Measurements from ENCODE around the gene GPR26.

Gene GPR26

GRCh38 chr10:123645615-123646014 lies 20.5 kb upstream of the GPR26 start:
- no peaks in the 10 kb centered on the region for H3K36me3 ChIP-seq (ENCODE audit: control insufficient read depth in 2 of 2, insufficient read depth in 2 of 2, low read length in 2 of 2)
- H3K9me3 ChIP-seq (ENCODE audit: control insufficient read depth in 2 of 2, low read length in 2 of 2): no peaks in the 10 kb centered on the region
- no peak overlapping the region for H3K9ac ChIP-seq (ENCODE audit: low read length in 2 of 2)
- no peaks in the 10 kb centered on the region for H3K27me3 ChIP-seq (ENCODE audit: control insufficient read depth in 1 of 2, insufficient read depth in 2 of 2, low read length in 2 of 2)
- peaks cover 6% of the 10 kb centered on the region for H3K4me1 ChIP-seq (ENCODE audit: control insufficient read depth, insufficient read depth, low read length)
- no peak overlapping the region for H3K27ac ChIP-seq (ENCODE audit: low read length)
- H3K4me3 ChIP-seq (ENCODE audit: low read length in 2 of 2): no peak overlapping the region

GRCh38 chr10:123648595-123648994 lies 17.6 kb upstream of the GPR26 start:
- Histone ChIP-seq H3K9ac (ENCODE audit: low read length in 2 of 2) (no peak overlapping the region), H3K4me1 (ENCODE audit: control insufficient read depth, insufficient read depth, low read length) (no peaks in the 10 kb centered on the region), H3K27ac (ENCODE audit: low read length) (no peak overlapping the region), H3K4me3 (ENCODE audit: low read length in 2 of 2) (no peak overlapping the region), H3K27me3 (ENCODE audit: control insufficient read depth in 1 of 2, insufficient read depth in 2 of 2, low read length in 2 of 2) (no peaks in the 10 kb centered on the region), H3K9me3 (ENCODE audit: control insufficient read depth in 2 of 2, low read length in 2 of 2) (no peaks in the 10 kb centered on the region), H3K36me3 (ENCODE audit: control insufficient read depth in 2 of 2, insufficient read depth in 2 of 2, low read length in 2 of 2) (no peaks in the 10 kb centered on the region)

- H3K27ac ChIP-seq (ENCODE audit: low read length): no peak overlapping the region
- no peaks in the 10 kb centered on the region for H3K4me1 ChIP-seq (ENCODE audit: control insufficient read depth, insufficient read depth, low read length)
Measured at GRCh38 chr10:123649676-123650075, 16.5 kb upstream of the GPR26 start.

GRCh38 chr10:123651421-123652047 lies 14.6 kb upstream of the GPR26 start:
- Histone ChIP-seq H3K4me3 (ENCODE audit: low read length in 2 of 2) (no peak overlapping the region), H3K4me1 (ENCODE audit: control insufficient read depth, insufficient read depth, low read length) (no peaks in the 10 kb centered on the region), H3K27ac (ENCODE audit: low read length) (no peak overlapping the region), H3K36me3 (ENCODE audit: control insufficient read depth in 2 of 2, insufficient read depth in 2 of 2, low read length in 2 of 2) (no peaks in the 10 kb centered on the region), H3K9me3 (ENCODE audit: control insufficient read depth in 2 of 2, low read length in 2 of 2) (no peaks in the 10 kb centered on the region), H3K27me3 (ENCODE audit: control insufficient read depth in 1 of 2, insufficient read depth in 2 of 2, low read length in 2 of 2) (no peaks in the 10 kb centered on the region), H3K9ac (ENCODE audit: low read length in 2 of 2) (no peak overlapping the region)

More at GRCh38 chr10:123649676-123650075, 16.5 kb upstream of the GPR26 start:
- Histone ChIP-seq H3K9ac (ENCODE audit: low read length in 2 of 2) (no peak overlapping the region), H3K27me3 (ENCODE audit: control insufficient read depth in 1 of 2, insufficient read depth in 2 of 2, low read length in 2 of 2) (no peaks in the 10 kb centered on the region), H3K36me3 (ENCODE audit: control insufficient read depth in 2 of 2, insufficient read depth in 2 of 2, low read length in 2 of 2) (no peaks in the 10 kb centered on the region), H3K9me3 (ENCODE audit: control insufficient read depth in 2 of 2, low read length in 2 of 2) (no peaks in the 10 kb centered on the region), H3K4me3 (ENCODE audit: low read length in 2 of 2) (no peak overlapping the region)

- Histone ChIP-seq H3K27me3 (ENCODE audit: control insufficient read depth in 1 of 2, insufficient read depth in 2 of 2, low read length in 2 of 2) (no peaks in the 10 kb centered on the region), H3K9ac (ENCODE audit: low read length in 2 of 2) (no peak overlapping the region), H3K4me3 (ENCODE audit: low read length in 2 of 2) (no peak overlapping the region), H3K9me3 (ENCODE audit: control insufficient read depth in 2 of 2, low read length in 2 of 2) (no peaks in the 10 kb centered on the region), H3K4me1 (ENCODE audit: control insufficient read depth, insufficient read depth, low read length) (no peaks in the 10 kb centered on the region), H3K36me3 (ENCODE audit: control insufficient read depth in 2 of 2, insufficient read depth in 2 of 2, low read length in 2 of 2) (no peaks in the 10 kb centered on the region), H3K27ac (ENCODE audit: low read length) (no peak overlapping the region)
Measured at GRCh38 chr10:123655751-123656150, 10.4 kb upstream of the GPR26 start.

- H3K4me3 ChIP-seq (ENCODE audit: low read length in 2 of 2): no peak overlapping the region
- peaks cover 28 to 31% of the 10 kb centered on the region in 2 donors for H3K27me3 ChIP-seq (ENCODE audit: control insufficient read depth in 1 of 2, insufficient read depth in 2 of 2, low read length in 2 of 2)
- H3K9me3 ChIP-seq (ENCODE audit: control insufficient read depth in 2 of 2, low read length in 2 of 2): peaks cover 7 to 12% of the 10 kb centered on the region in 2 donors
- H3K36me3 ChIP-seq (ENCODE audit: control insufficient read depth in 2 of 2, insufficient read depth in 2 of 2, low read length in 2 of 2): no peaks in the 10 kb centered on the region
- H3K27ac ChIP-seq (ENCODE audit: low read length): no peak overlapping the region
- no peaks in the 10 kb centered on the region for H3K4me1 ChIP-seq (ENCODE audit: control insufficient read depth, insufficient read depth, low read length)
- no peak overlapping the region for H3K9ac ChIP-seq (ENCODE audit: low read length in 2 of 2)
Measured at GRCh38 chr10:123663522-123663921, 2.6 kb upstream of the GPR26 start.

GRCh38 chr10:123665491-123666286 lies 466 bp upstream of the GPR26 start:
- Histone ChIP-seq H3K27me3 (ENCODE audit: control insufficient read depth in 1 of 2, insufficient read depth in 2 of 2, low read length in 2 of 2) (peaks cover 40 to 43% of the 10 kb centered on the region in 2 donors), H3K4me3 (ENCODE audit: low read length in 2 of 2) (no peak overlapping the region), H3K4me1 (ENCODE audit: control insufficient read depth, insufficient read depth, low read length) (no peaks in the 10 kb centered on the region), H3K9me3 (ENCODE audit: control insufficient read depth in 2 of 2, low read length in 2 of 2) (peaks cover 7 to 12% of the 10 kb centered on the region in 2 donors), H3K36me3 (ENCODE audit: control insufficient read depth in 2 of 2, insufficient read depth in 2 of 2, low read length in 2 of 2) (no peaks in the 10 kb centered on the region), H3K9ac (ENCODE audit: low read length in 2 of 2) (no peak overlapping the region), H3K27ac (ENCODE audit: low read length) (no peak overlapping the region)

GRCh38 chr10:123669886-123670285 lies 3.7 kb downstream of the GPR26 start:
- H3K27ac ChIP-seq (ENCODE audit: low read length): no peak overlapping the region
- H3K36me3 ChIP-seq (ENCODE audit: control insufficient read depth in 2 of 2, insufficient read depth in 2 of 2, low read length in 2 of 2): no peaks in the 10 kb centered on the region
- H3K9me3 ChIP-seq (ENCODE audit: control insufficient read depth in 2 of 2, low read length in 2 of 2): no peaks in the 10 kb centered on the region
- H3K4me1 ChIP-seq (ENCODE audit: control insufficient read depth, insufficient read depth, low read length): no peaks in the 10 kb centered on the region
- no peak overlapping the region for H3K9ac ChIP-seq (ENCODE audit: low read length in 2 of 2)
- H3K27me3 ChIP-seq (ENCODE audit: control insufficient read depth in 1 of 2, insufficient read depth in 2 of 2, low read length in 2 of 2): peaks cover 38 to 51% of the 10 kb centered on the region in 2 donors
- H3K4me3 ChIP-seq (ENCODE audit: low read length in 2 of 2): no peak overlapping the region

- Histone ChIP-seq H3K9ac (ENCODE audit: low read length in 2 of 2) (no peak overlapping the region), H3K4me1 (ENCODE audit: control insufficient read depth, insufficient read depth, low read length) (no peaks in the 10 kb centered on the region), H3K27ac (ENCODE audit: low read length) (no peak overlapping the region), H3K9me3 (ENCODE audit: control insufficient read depth in 2 of 2, low read length in 2 of 2) (no peaks in the 10 kb centered on the region), H3K4me3 (ENCODE audit: low read length in 2 of 2) (no peak overlapping the region), H3K27me3 (ENCODE audit: control insufficient read depth in 1 of 2, insufficient read depth in 2 of 2, low read length in 2 of 2) (peaks cover 18 to 33% of the 10 kb centered on the region in 2 donors), H3K36me3 (ENCODE audit: control insufficient read depth in 2 of 2, insufficient read depth in 2 of 2, low read length in 2 of 2) (no peaks in the 10 kb centered on the region)
Measured at GRCh38 chr10:123673198-123673597, 7.0 kb downstream of the GPR26 start.

GRCh38 chr10:123674741-123675140 lies 8.6 kb downstream of the GPR26 start:
- no peak overlapping the region for H3K4me3 ChIP-seq (ENCODE audit: low read length in 2 of 2)
- H3K27me3 ChIP-seq (ENCODE audit: control insufficient read depth in 1 of 2, insufficient read depth in 2 of 2, low read length in 2 of 2): peaks cover 13 to 24% of the 10 kb centered on the region in 2 donors
- H3K9me3 ChIP-seq (ENCODE audit: control insufficient read depth in 2 of 2, low read length in 2 of 2): no peaks in the 10 kb centered on the region

GRCh38 chr10:123675811-123676210 lies 9.7 kb downstream of the GPR26 start:
- Histone ChIP-seq H3K4me3 (ENCODE audit: low read length in 2 of 2) (no peak overlapping the region), H3K9me3 (ENCODE audit: control insufficient read depth in 2 of 2, low read length in 2 of 2) (no peaks in the 10 kb centered on the region), H3K4me1 (ENCODE audit: control insufficient read depth, insufficient read depth, low read length) (no peaks in the 10 kb centered on the region), H3K9ac (ENCODE audit: low read length in 2 of 2) (no peak overlapping the region), H3K27me3 (ENCODE audit: control insufficient read depth in 1 of 2, insufficient read depth in 2 of 2, low read length in 2 of 2) (peaks cover 4 to 17% of the 10 kb centered on the region in 2 donors), H3K27ac (ENCODE audit: low read length) (no peak overlapping the region), H3K36me3 (ENCODE audit: control insufficient read depth in 2 of 2, insufficient read depth in 2 of 2, low read length in 2 of 2) (no peaks in the 10 kb centered on the region)

More at GRCh38 chr10:123674741-123675140, 8.6 kb downstream of the GPR26 start:
- no peaks in the 10 kb centered on the region for H3K4me1 ChIP-seq (ENCODE audit: control insufficient read depth, insufficient read depth, low read length)
- no peak overlapping the region for H3K27ac ChIP-seq (ENCODE audit: low read length)
- H3K9ac ChIP-seq (ENCODE audit: low read length in 2 of 2): no peak overlapping the region
- H3K36me3 ChIP-seq (ENCODE audit: control insufficient read depth in 2 of 2, insufficient read depth in 2 of 2, low read length in 2 of 2): no peaks in the 10 kb centered on the region
